ENCODE measurements around the gene UFM1.
"Not testable (repeated sequence)": the region's sequence is repeated elsewhere in the genome, so short reads cannot be mapped to it uniquely, and the experiment has no call there.

UFM1 gene

GRCh38 chr13:38366954-38367645, 17.4 kb downstream of the UFM1 start:
- no peaks in the 10 kb centered on the region for H4K20me1 ChIP-seq (ENCODE audit: insufficient read depth, low read length)
- TF ChIP-seq CTCF (IDR thresholded peaks at IDR 0.05; ENCODE audit: low read length): no peak
- TF ChIP-seq EZH2phosphoT487 (IDR thresholded peaks at IDR 0.05; ENCODE audit: low read length): no peak
- no peak for TF ChIP-seq EZH2 (optimal IDR thresholded peaks at IDR 0.05; ENCODE audit: low read depth, low read length)
- H3K9ac ChIP-seq (ENCODE audit: low read length): no peak overlapping the region
- H3K4me3 ChIP-seq (ENCODE audit: low read length): no peak overlapping the region
- DNase-seq: no peak
- H3F3A ChIP-seq (ENCODE audit: insufficient read depth, low read length): no peaks in the 10 kb centered on the region
- no peak overlapping the region for H3K4me2 ChIP-seq (ENCODE audit: low read depth, low read length)
- no peaks in the 10 kb centered on the region for H3K4me1 ChIP-seq (ENCODE audit: low read length)
- no peaks in the 10 kb centered on the region for H3K9me2 ChIP-seq (replicated peaks; ENCODE audit: insufficient read depth, low read length)
- no peaks in the 10 kb centered on the region for H3K79me2 ChIP-seq (ENCODE audit: low read length)
- H2AFZ ChIP-seq (ENCODE audit: low read length): no peak overlapping the region
- H3K36me3 ChIP-seq (replicated peaks; ENCODE audit: insufficient read depth, low read length): no peaks in the 10 kb centered on the region; the same call in 1 of the 2 replicates
- no peaks in the 10 kb centered on the region for H3K27me3 ChIP-seq (replicated peaks; ENCODE audit: insufficient read depth, low read length)
- H3K27ac ChIP-seq (ENCODE audit: low read length): no peak overlapping the region
- H3K9me3 ChIP-seq (replicated peaks; ENCODE audit: insufficient read depth, low read length): no peaks in the 10 kb centered on the region

- no peak for DNase-seq
- Histone ChIP-seq H3K9ac (ENCODE audit: low read length) (no peak overlapping the region), H3K79me2 (ENCODE audit: low read length) (no peaks in the 10 kb centered on the region), H3K36me3 (replicated peaks; ENCODE audit: insufficient read depth, low read length) (no peaks in the 10 kb centered on the region), H3K27me3 (replicated peaks; ENCODE audit: insufficient read depth, low read length) (no peaks in the 10 kb centered on the region), H3K9me2 (replicated peaks; ENCODE audit: insufficient read depth, low read length) (no peaks in the 10 kb centered on the region), H3K4me1 (ENCODE audit: low read length) (no peaks in the 10 kb centered on the region), H3F3A (ENCODE audit: insufficient read depth, low read length) (no peaks in the 10 kb centered on the region), H3K9me3 (replicated peaks; ENCODE audit: insufficient read depth, low read length) (no peaks in the 10 kb centered on the region), H4K20me1 (ENCODE audit: insufficient read depth, low read length) (no peaks in the 10 kb centered on the region), H2AFZ (ENCODE audit: low read length) (no peak overlapping the region), H3K4me3 (ENCODE audit: low read length) (no peak overlapping the region), H3K4me2 (ENCODE audit: low read depth, low read length) (no peak overlapping the region), H3K27ac (ENCODE audit: low read length) (no peak overlapping the region)
- no peak for TF ChIP-seq EZH2phosphoT487 (IDR thresholded peaks at IDR 0.05; ENCODE audit: low read length)
- no peak for TF ChIP-seq CTCF (IDR thresholded peaks at IDR 0.05; ENCODE audit: low read length)
- TF ChIP-seq EZH2 (optimal IDR thresholded peaks at IDR 0.05; ENCODE audit: low read depth, low read length): no peak
These were observed 19.4 kb downstream of the UFM1 start for GRCh38 chr13:38369058-38369457.

- H3K79me2 ChIP-seq (ENCODE audit: low read length); H3K9me3 ChIP-seq (replicated peaks; ENCODE audit: insufficient read depth, low read length); H3K27ac ChIP-seq (ENCODE audit: low read length); H2AFZ ChIP-seq (ENCODE audit: low read length); H3K4me3 ChIP-seq (ENCODE audit: low read length); H3K9ac ChIP-seq (ENCODE audit: low read length); H3K4me1 ChIP-seq (ENCODE audit: low read length); H4K20me1 ChIP-seq (ENCODE audit: insufficient read depth, low read length); H3K27me3 ChIP-seq (replicated peaks; ENCODE audit: insufficient read depth, low read length); H3K4me2 ChIP-seq (ENCODE audit: low read depth, low read length); H3K36me3 ChIP-seq (replicated peaks; ENCODE audit: insufficient read depth, low read length); H3F3A ChIP-seq (ENCODE audit: insufficient read depth, low read length); H3K9me2 ChIP-seq (replicated peaks; ENCODE audit: insufficient read depth, low read length); DNase-seq: not testable (repeated sequence)
These were observed 20.4 kb downstream of the UFM1 start for GRCh38 chr13:38370096-38370495.

GRCh38 chr13:38372820-38373383, 23.3 kb downstream of the UFM1 start:
- Histone ChIP-seq H3K9me2 (replicated peaks; ENCODE audit: insufficient read depth, low read length) (no peaks in the 10 kb centered on the region), H3K27ac (ENCODE audit: low read length) (no peak overlapping the region), H3K79me2 (ENCODE audit: low read length) (no peaks in the 10 kb centered on the region), H3K4me3 (ENCODE audit: low read length) (no peak overlapping the region), H3F3A (ENCODE audit: insufficient read depth, low read length) (no peaks in the 10 kb centered on the region), H3K4me2 (ENCODE audit: low read depth, low read length) (no peak overlapping the region), H3K9ac (ENCODE audit: low read length) (no peak overlapping the region), H3K36me3 (replicated peaks; ENCODE audit: insufficient read depth, low read length) (no peaks in the 10 kb centered on the region), H3K4me1 (ENCODE audit: low read length) (no peaks in the 10 kb centered on the region), H4K20me1 (ENCODE audit: insufficient read depth, low read length) (no peaks in the 10 kb centered on the region), H2AFZ (ENCODE audit: low read length) (no peak overlapping the region), H3K9me3 (replicated peaks; ENCODE audit: insufficient read depth, low read length) (no peaks in the 10 kb centered on the region), H3K27me3 (replicated peaks; ENCODE audit: insufficient read depth, low read length) (no peaks in the 10 kb centered on the region)
- DNase-seq: no peak
- no peak for TF ChIP-seq EZH2 (optimal IDR thresholded peaks at IDR 0.05; ENCODE audit: low read depth, low read length)
- no peak for TF ChIP-seq CTCF (IDR thresholded peaks at IDR 0.05; ENCODE audit: low read length)
- no peak for TF ChIP-seq EZH2phosphoT487 (IDR thresholded peaks at IDR 0.05; ENCODE audit: low read length)
